GM13976 (cell line): ENCODE data around the gene BCL3.
"Not testable (repeated sequence)": the region's sequence is repeated elsewhere in the genome, so short reads cannot be mapped to it uniquely, and the experiment has no call there.

ENCODE experiments used
- DNase-seq: peaks from one replicate; pipeline ENCODE4 v3.0.0; 2012; ENCODE audit warnings: low spot score
- CTCF ChIP-seq: IDR thresholded peaks from 2 replicates; pipeline ENCODE4 v1.5.1; 2012; ENCODE audit warnings: borderline replicate concordance, mild to moderate bottlenecking; ENCODE audit not compliant: insufficient read depth; ENCODE audit errors: extremely low read depth, missing control alignments, control extremely low read depth
- in situ Hi-C: fragments of 300-500 bp; cut with MboI; formaldehyde crosslinking; loops from one replicate; pipeline ENCODE4 v1.12.0; 2022; ENCODE audit warnings: low sequenced_read_pairs, mixed read lengths, inconsistent platforms; ENCODE audit not compliant: unreplicated experiment

The BCL3 gene

GRCh38 chr19:44712864-44713515 is 35.5 kb upstream of the BCL3 start:
- DNase-seq: no peak
- in situ Hi-C loops: no loop called here

GRCh38 chr19:44714597-44715169 is 33.8 kb upstream of the BCL3 start:
- no peak for TF ChIP-seq CTCF
- in situ Hi-C loops: no loop called here
- no peak for DNase-seq

More at GRCh38 chr19:44712864-44713515, 35.5 kb upstream of the BCL3 start:
- no peak for TF ChIP-seq CTCF

GRCh38 chr19:44717603-44718002 is 30.9 kb upstream of the BCL3 start:
- no peak for TF ChIP-seq CTCF
- in situ Hi-C loops: no loop called here
- no peak for DNase-seq

GRCh38 chr19:44718441-44719261 is 29.9 kb upstream of the BCL3 start:
- DNase-seq: no peak
- no peak for TF ChIP-seq CTCF
- in situ Hi-C loops: no loop called here

- in situ Hi-C loops: no loop called here
- TF ChIP-seq CTCF: no peak
- DNase-seq: no peak
These were observed 29.2 kb upstream of the BCL3 start for GRCh38 chr19:44719262-44719701.

GRCh38 chr19:44720396-44720795 is 28.1 kb upstream of the BCL3 start:
- DNase-seq, in situ Hi-C loops: not testable (repeated sequence)

- in situ Hi-C loops: no loop called here
These were observed 27.6 kb upstream of the BCL3 start for GRCh38 chr19:44720945-44721344.

GRCh38 chr19:44721369-44721768 is 27.1 kb upstream of the BCL3 start:
- in situ Hi-C loops, DNase-seq: not testable (repeated sequence)

More at GRCh38 chr19:44720945-44721344, 27.6 kb upstream of the BCL3 start:
- DNase-seq: no peak
- no peak for TF ChIP-seq CTCF
